HG03175 (cell line): Measurements from ENCODE around the gene PTPRC.
"Not testable (repeated sequence)": the region's sequence is repeated elsewhere in the genome, so short reads cannot be mapped to it uniquely, and the experiment has no call there.

ENCODE experiments used
- ATAC-seq: cut with Tn5 transposase; IDR thresholded peaks from one replicate; pipeline ENCODE4 v1.9.1; 2021; ENCODE audit warnings: mild to moderate bottlenecking, moderate library complexity; ENCODE audit not compliant: unreplicated experiment

The PTPRC gene, protein sequence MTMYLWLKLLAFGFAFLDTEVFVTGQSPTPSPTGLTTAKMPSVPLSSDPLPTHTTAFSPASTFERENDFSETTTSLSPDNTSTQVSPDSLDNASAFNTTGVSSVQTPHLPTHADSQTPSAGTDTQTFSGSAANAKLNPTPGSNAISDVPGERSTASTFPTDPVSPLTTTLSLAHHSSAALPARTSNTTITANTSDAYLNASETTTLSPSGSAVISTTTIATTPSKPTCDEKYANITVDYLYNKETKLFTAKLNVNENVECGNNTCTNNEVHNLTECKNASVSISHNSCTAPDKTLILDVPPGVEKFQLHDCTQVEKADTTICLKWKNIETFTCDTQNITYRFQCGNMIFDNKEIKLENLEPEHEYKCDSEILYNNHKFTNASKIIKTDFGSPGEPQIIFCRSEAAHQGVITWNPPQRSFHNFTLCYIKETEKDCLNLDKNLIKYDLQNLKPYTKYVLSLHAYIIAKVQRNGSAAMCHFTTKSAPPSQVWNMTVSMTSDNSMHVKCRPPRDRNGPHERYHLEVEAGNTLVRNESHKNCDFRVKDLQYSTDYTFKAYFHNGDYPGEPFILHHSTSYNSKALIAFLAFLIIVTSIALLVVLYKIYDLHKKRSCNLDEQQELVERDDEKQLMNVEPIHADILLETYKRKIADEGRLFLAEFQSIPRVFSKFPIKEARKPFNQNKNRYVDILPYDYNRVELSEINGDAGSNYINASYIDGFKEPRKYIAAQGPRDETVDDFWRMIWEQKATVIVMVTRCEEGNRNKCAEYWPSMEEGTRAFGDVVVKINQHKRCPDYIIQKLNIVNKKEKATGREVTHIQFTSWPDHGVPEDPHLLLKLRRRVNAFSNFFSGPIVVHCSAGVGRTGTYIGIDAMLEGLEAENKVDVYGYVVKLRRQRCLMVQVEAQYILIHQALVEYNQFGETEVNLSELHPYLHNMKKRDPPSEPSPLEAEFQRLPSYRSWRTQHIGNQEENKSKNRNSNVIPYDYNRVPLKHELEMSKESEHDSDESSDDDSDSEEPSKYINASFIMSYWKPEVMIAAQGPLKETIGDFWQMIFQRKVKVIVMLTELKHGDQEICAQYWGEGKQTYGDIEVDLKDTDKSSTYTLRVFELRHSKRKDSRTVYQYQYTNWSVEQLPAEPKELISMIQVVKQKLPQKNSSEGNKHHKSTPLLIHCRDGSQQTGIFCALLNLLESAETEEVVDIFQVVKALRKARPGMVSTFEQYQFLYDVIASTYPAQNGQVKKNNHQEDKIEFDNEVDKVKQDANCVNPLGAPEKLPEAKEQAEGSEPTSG (N-terminal part only)

DNA sequence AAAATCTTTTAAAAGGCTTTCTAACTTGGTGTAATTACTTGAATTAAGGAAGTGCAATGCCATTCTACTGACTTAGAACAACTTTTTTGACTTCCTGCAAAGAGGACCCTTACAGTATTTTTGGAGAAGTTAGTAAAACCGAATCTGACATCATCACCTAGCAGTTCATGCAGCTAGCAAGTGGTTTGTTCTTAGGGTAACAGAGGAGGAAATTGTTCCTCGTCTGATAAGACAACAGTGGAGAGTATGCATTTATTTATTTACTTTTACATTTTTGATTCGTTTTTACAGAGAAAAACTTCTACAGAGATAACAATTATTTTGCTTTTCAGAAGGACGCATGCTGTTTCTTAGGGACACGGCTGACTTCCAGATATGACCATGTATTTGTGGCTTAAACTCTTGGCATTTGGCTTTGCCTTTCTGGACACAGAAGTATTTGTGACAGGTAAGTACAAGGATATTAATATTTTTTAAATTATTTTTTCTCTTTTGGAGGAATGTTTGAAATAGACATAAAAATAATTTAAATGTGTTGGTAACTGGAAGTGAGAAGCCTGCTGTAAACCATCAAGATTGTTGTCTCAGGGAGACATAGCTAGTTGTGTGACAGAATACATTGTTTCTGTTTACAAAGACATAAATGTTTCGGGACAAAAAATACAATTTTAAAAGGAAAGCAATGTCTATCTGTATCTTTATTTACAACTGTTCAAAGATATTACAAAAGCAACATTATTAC is at the start of gene PTPRC:
Gene PTPRC, plus strand, starts transcription at position 147 of the 742 bp plus-strand sequence. Its CDS starts 229 bp downstream, at position 376.
- peak; percentile 77 for ATAC-seq

DNA sequence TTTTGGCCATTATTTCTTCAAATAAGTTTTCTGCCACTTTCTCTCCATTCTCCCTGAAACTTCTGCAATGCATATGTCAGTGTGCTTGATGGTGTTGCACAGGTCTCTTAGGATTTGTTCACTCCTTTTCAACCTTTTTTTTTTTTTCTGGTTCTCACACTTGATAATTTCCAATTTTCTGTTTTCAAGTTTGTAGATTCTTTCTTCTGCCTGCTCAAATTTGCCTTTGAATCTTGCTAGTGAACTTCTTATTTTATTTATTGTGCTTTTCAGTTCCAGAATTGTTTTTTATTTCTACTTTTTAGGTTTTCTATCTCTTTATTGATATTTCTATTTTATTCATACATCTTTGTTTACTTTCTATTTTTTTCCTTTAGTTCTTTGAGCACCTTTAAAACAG is 48.4 kb upstream of the PTPRC start:
- no peak for ATAC-seq

DNA sequence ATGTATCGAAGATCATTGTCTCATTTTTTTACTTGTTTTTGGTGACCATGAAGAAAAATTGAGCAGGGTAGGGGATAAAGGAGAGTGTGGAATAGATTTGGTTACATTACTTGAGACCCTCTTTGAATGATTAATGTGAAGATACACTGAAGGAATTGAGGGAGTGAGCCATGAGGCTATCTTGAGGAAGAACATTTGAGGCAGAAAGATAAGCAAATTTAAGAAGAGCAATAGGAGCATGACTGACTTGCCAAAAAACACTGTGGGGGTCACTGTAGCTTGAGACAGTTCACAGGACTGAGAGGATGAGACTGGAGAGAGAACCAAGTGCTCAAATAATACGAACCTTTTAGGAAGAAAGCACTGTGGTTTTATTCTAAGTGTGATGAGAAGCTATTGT is 43.1 kb upstream of the PTPRC start:
- ATAC-seq = no peak

DNA sequence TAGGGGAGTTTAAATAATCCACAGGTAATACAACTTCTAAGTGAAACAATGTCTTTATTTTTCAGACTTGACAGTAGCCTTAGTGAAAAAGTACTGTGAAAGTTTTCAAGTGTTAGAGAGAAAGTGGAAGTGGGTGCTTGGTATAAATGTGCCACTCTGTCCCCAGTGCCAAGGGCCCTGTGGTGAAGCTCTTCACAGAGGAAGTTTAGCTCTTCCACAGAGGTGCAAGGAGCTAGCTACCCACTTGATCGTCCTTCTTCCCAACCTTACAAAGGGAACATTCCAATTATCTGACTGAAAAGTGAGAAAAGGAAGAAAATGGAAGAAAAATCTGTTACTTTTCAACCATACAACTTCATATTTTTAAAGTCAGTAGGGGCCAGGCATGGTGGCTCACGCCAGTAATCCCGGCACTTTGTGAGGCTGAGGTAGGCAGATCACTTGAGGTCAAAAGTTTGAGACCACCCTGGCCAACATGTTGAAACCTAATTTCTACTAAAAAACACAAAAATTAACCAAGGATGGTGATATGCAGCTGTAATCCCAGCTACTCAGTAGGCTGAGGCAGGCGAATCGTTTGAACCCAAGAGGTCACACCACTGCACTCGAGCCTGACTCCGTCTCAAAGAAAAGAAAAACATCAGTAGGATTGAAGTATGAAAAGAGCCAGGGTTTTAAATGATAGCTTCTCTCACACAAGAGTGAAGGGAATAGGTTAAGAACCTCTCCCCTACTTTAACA is 41.0 kb upstream of the PTPRC start:
- ATAC-seq = peak; percentile 35

DNA sequence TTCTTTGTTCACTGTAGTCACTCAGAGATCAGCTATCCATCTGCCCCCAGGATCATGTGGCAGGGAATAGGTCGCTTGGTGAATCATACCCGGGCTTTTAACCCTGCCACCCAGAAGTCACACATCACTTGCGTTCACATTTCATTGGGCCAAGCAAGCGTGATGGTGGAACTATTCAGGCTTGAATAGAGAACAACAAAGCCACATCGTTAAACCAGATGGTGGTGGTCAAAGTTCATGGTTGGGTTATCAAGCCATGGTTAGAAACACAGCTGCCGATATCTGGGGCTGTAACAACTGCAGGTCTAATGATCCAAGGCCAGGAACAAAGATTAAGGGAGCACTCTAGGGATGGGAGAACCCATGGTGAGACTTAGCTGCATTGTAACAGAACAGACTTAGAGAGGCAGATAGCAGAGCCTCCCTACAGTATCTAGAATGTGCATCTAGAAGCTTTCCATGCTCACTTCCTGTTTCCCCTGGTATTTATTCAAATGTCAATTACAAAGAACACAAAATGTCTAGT is 40.0 kb upstream of the PTPRC start:
- peak; percentile 88 for ATAC-seq

DNA sequence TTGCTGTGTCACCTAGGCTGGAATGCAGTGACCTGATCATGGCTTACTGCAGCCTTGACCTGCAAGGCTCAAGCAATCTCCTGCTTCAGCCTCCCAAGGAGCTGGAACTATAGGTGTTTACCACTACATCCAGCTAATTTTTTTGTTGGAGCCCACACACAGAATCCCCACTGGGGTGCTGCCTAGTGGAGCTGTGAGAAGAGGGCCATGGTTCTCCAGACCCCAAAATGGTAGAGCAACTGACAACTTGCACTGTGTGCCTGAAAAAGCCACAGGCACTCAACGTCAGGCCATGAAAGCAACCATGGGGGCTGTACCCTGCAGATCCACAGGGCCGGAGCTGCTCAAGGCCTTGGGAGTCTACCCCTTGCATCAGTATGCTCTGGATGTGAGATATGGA is 39.1 kb upstream of the PTPRC start:
- ATAC-seq = no peak

DNA sequence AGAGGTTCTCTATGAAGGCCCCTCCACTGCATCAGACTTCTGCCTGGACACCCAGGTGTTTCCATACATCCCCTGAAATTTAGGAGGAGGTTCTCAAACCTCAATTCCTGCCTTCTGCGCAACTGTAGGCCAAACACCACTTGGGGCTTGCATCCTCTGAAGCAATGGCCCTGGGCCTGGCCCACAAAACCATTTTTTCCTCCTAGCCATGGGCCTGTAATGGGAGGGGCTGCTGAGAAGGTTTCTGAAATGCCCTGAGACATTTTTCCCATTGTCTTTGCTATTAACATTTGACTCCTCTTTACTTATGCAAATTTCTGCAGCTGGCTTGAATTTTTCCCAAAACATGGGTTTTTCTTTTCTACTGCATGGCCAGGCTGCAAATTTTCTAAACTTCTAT is 37.9 kb upstream of the PTPRC start:
- no peak for ATAC-seq

DNA sequence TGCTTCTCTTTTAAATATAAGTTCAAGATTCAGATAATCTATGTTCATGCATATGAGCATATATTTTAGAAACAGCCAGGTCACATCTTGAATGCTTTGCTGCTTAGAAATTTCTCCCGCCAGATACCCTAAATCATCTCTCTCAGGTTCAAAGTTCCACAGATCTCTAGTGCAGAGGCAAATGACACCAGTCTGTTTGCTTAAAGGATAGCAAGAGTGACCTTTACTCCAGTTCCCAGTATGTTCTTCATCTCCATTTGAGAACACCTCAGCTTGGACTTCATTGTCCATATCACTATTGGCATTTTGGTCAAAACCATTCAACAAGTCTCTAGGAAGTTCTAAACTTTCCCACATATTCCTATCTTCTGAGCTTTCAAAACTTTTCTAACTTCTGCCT is 37.5 kb upstream of the PTPRC start:
- not testable (repeated sequence) for ATAC-seq

DNA sequence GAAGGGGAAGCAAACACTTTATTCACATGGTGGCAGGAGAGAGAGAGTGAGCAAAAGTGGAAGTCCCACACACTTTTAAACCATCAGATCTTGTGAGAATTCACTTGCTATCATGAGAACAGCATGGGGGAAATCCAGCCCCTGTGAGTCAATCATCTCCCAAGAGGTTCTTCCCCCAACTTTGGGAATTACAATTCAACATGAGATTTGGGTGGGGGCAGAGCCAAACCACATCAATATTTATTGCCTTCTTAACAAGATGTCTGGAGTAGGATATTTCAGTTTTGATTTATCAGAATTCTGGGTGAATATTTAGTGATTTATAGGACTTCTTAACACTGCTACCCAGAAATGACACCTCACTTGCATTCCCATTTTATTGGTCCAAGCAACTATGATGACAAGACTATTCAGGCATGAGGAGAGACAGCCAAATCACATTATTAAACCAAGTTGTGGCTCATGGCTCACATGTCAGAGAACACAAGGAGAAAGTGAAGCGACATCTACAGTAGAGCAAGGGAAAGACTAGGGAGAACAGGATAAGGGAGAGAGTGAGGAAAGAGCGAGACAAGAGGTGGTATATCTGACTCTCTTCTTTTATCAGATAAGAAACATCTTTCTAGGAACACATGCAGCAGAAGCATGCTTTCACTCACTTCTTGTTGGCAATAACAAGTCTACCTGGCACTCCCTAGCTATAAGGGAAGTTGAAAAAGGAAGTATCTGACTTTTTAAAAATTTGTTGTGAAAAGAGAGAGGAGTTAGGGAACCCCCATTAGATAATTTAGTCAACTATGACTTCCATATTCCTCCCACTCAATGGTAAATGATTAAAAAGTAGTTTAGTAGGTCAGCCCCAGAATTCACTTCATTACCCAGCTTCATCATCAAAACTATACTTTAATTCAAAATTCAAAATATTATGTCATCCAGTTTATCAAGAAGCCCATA is 36.6 kb upstream of the PTPRC start:
- ATAC-seq = no peak

DNA sequence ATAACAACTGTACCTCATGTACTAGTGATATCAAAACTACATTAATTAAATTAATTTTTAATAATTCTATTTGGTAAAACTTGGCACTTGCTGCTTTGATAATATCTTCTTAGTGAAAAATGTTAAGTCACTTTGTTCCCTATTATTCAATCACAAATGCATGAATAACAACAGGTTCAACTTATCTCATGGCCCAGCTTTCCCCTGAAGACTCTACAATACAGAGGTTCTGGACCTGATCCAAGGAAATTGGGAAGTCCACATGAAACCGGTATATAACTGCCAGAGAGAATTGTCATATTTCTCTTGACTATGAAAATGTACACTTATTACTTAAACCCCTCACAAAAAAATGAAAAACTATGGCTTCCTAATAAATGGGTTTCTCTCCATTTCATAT is 33.9 kb upstream of the PTPRC start:
- ATAC-seq = no peak

DNA sequence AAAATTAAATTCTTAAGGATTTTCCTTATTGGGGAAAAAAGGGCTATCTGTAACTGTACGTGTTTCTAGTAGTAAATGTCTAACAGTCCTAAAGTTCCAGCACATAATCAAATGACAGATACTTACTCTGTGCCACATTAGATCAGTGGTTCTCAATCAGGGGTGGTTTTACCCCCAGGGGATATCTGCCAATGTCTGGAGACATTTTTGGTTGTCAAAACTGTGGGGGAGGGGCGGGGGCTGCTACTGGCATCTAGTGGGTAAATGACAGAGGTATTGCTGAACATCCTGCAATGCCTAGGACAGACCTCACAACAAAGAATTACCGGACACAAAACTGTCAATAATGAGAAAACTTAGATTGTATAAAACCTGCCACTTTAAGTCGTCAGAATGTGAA is 33.4 kb upstream of the PTPRC start:
- ATAC-seq = no peak

DNA sequence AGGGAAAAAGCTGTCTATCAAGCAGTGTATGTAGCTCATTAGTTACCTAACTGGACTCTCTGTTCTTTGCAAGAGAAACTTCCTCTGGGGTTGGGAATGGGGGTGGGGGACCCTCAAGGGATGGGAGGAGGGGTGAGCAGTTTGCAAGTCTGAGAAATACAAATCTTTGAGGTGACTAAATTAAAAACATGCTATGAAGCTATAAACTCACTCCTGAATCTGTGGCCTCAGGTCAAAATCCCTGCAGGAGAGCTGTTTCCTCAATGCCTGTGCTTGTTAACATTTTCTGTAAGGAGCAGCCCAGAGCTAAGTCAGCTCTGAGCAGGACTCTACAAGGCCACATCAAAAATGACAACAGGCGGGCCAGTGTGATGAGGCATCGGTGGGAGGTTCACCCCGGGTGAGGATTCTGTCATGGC is 32.8 kb upstream of the PTPRC start:
- no peak for ATAC-seq

DNA sequence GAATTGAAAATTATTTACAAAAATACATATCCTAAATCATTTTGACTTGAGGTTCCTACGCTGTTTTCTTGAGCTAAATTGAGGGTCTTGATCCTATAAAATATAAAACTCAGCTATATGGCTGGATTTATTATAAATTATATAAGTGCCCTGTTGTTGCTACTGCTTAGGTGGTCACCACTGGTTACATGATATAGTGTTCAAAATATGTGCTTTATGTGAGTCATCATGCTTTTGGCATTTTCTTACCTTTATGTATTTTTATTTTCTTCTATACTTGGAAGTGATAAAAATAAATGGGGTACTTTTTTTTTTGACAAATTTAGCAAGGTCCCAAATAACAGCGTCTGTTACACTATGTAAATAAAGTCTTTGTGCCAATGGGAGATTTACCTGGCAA is 31.1 kb upstream of the PTPRC start:
- ATAC-seq = no peak

DNA sequence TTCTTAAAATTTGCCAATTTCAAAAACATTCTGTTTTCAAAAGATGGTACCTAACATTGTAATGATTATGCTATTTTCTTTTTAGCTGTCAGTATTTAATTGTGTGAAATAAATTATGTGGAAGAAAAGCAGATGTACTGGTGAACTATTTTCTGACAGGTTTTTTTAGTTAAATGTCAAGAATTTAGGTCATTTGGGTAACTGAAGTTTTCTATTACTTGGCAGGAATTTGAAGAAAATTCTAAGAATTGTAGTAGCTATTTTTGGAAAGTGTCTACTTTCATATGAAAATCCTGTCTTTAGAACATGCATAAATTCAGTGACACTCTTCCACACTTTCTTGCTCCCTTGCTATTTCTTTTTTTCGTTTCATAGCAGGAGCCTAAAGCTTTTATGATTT is 28.5 kb upstream of the PTPRC start:
- ATAC-seq = no peak

DNA sequence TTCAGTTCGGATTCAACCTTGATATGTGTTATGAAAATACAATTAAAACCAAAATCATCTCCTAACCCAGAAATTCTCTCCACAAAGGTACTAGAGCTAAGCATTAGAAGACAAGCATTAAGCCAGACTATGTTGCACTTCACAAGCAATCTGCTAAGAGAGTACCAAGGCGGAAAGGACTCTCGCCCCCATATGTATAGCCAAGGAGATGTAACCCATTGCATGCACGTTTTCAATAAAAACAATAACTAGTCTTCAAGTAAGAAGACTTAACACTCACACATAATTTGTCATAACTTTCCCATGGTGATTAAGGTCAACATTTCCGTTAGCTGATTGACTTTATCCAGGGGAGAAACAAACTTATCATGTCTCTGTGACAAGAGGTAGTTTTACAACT is 27.6 kb upstream of the PTPRC start:
- no peak for ATAC-seq

DNA sequence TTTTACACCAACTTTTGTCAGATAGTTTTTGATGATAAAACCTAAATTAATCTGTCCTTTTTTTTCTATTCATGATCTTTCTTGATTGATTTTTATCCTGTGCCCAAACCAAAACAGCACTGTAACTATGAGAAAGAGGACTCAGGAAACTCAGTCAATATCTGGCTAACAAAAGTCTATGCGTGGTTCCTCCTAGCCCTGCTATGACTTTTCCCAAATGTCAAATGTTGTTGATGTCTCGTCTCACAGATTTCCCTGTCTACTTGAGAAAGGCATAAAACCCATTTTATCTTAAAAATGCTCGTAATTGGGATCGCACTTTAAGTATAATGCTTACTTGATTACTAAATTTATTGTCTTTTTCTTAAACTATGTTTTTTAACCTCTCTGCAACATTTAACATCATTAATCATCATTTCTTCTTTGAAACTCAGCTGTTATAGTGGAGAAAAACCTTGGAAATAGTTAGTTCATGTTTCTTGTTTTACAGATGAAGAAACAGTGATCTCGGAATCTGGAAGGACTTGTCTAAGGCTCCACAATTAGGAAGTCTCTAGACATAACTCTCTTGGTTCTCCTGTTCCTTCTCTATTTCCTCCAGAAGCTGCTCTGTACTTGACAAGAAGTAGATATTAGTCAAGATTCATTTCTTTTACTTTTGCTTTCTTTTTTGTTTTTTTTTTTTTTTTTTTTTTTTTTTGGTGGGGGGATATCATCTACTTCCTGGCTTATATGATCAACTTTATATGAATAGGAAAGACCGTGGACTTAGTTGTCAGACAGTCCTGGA is 26.2 kb upstream of the PTPRC start:
- ATAC-seq = peak; percentile 65

DNA sequence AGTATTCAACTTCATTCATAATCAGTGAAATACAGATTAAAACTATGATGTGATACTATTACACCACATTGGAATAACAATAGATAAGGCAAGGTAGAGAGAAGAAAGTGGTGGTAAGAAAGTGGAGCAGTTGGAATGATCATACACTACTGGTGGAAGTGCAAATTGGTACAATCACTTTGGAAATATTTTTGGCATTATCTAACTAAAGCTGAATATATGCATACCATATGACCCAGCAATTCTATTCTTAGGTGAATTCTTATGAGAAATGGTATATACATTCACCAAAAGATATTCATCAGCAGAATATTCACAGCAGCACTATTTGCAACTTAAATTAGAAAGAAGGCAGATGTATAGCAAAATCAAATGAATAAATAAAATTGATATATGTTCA is 21.4 kb upstream of the PTPRC start:
- ATAC-seq = no peak
